H9 (cell line): ENCODE data around the gene DENND1A. TPM values are rescaled to one million over a fixed set of nuclear protein-coding genes. Genes with fewer than 3 reads are reported as not detected.

ENCODE experiments used
- DNase-seq: peaks from one replicate; pipeline ENCODE4 v3.0.0-alpha.2; 2017
- H2AFZ ChIP-seq: one replicate; pipeline ENCODE4 v1.6.1; 2013; ENCODE audit warnings: mild to moderate bottlenecking, low read length, control low read depth, moderate library complexity
- H2AK5ac ChIP-seq: 2 replicates; pipeline ENCODE4 v1.6.1; 2013; ENCODE audit warnings: low read length, control low read depth, mixed read lengths; ENCODE audit not compliant: insufficient read length
- H2BK120ac ChIP-seq: one replicate; pipeline ENCODE4 v1.6.1; 2013; ENCODE audit warnings: low read depth, mild to moderate bottlenecking, low read length, control low read depth, inconsistent platforms; ENCODE audit not compliant: poor library complexity, severe bottlenecking
- H2BK12ac ChIP-seq: 2 replicates; pipeline ENCODE4 v1.6.1; 2013; ENCODE audit warnings: low read length, control low read depth, mixed read lengths, low read depth; ENCODE audit not compliant: insufficient read length
- H2BK15ac ChIP-seq: 2 replicates; pipeline ENCODE4 v1.6.1; 2013; ENCODE audit warnings: low read depth, low read length, control low read depth
- H2BK20ac ChIP-seq: one replicate; pipeline ENCODE4 v1.6.1; 2013; ENCODE audit warnings: low read depth, mild to moderate bottlenecking, low read length, control low read depth, inconsistent platforms; ENCODE audit not compliant: poor library complexity, severe bottlenecking
- H2BK5ac ChIP-seq: 2 replicates; pipeline ENCODE4 v1.6.1; 2013; ENCODE audit warnings: low read length, control low read depth, mixed read lengths; ENCODE audit not compliant: insufficient read length
- H3K14ac ChIP-seq: 2 replicates; pipeline ENCODE4 v1.6.1; 2013; ENCODE audit warnings: low read length, control low read depth; ENCODE audit not compliant: insufficient read depth
- H3K18ac ChIP-seq: 2 replicates; pipeline ENCODE4 v1.6.1; 2013; ENCODE audit warnings: low read depth, mild to moderate bottlenecking, mixed read lengths, low read length, control low read depth; ENCODE audit not compliant: insufficient read length
- H3K23ac ChIP-seq: 2 replicates; pipeline ENCODE4 v1.6.1; 2013; ENCODE audit warnings: low read length, control low read depth, mixed read lengths, low read depth; ENCODE audit not compliant: insufficient read length
- H3K23me2 ChIP-seq: 2 replicates; pipeline ENCODE4 v1.6.1; 2013; ENCODE audit warnings: low read depth, mild to moderate bottlenecking, mixed read lengths, low read length, control low read depth; ENCODE audit not compliant: insufficient read length, poor library complexity, severe bottlenecking
- H3K27ac ChIP-seq: 2 replicates; pipeline ENCODE4 v1.5.1; 2013; ENCODE audit warnings: low read length, control low read depth, mixed read lengths, low read depth; ENCODE audit not compliant: insufficient read length
- H3K27me3 ChIP-seq: 2 replicates; pipeline ENCODE4 v1.6.1; 2013; ENCODE audit warnings: low read length, control low read depth, inconsistent platforms; ENCODE audit not compliant: insufficient read depth
- H3K4ac ChIP-seq: 2 replicates; pipeline ENCODE4 v1.6.1; 2013; ENCODE audit warnings: low read depth, mild to moderate bottlenecking, control low read depth, inconsistent platforms, low read length, moderate library complexity
- H3K4me1 ChIP-seq: 2 replicates; pipeline ENCODE4 v1.6.1; 2013; ENCODE audit warnings: low read length, control low read depth, inconsistent platforms; ENCODE audit not compliant: insufficient read depth
- H3K4me2 ChIP-seq: 2 replicates; pipeline ENCODE4 v1.6.1; 2013; ENCODE audit warnings: low read length, control low read depth, mixed read lengths; ENCODE audit not compliant: insufficient read length, insufficient read depth
- H3K56ac ChIP-seq: 2 replicates; pipeline ENCODE4 v1.6.1; 2013; ENCODE audit warnings: low read depth, mild to moderate bottlenecking, mixed read lengths, low read length, control low read depth; ENCODE audit not compliant: insufficient read length
- H3K79me1 ChIP-seq: 2 replicates; pipeline ENCODE4 v1.6.1; 2013; ENCODE audit warnings: low read depth, mild to moderate bottlenecking, moderate library complexity, low read length, control low read depth, inconsistent platforms; ENCODE audit not compliant: insufficient read depth, poor library complexity, severe bottlenecking
- H3K79me2 ChIP-seq: 2 replicates; pipeline ENCODE4 v1.6.1; 2013; ENCODE audit warnings: low read length, control low read depth, inconsistent platforms; ENCODE audit not compliant: insufficient read depth
- H3K9ac ChIP-seq: 2 replicates; pipeline ENCODE4 v1.6.1; 2013; ENCODE audit warnings: low read length, control low read depth, mixed read lengths; ENCODE audit not compliant: insufficient read length; ENCODE audit errors: extremely low read depth
- H3K9me3 ChIP-seq: one replicate; pipeline ENCODE4 v1.6.1; 2013; ENCODE audit warnings: low read depth, low read length, inconsistent platforms; ENCODE audit not compliant: control insufficient read depth
- H3T11ph ChIP-seq: one replicate; pipeline ENCODE4 v1.6.1; 2013; ENCODE audit warnings: mild to moderate bottlenecking, low read length, control low read depth, inconsistent platforms
- H4K20me1 ChIP-seq: one replicate; pipeline ENCODE4 v1.6.1; 2013; ENCODE audit not compliant: control insufficient read depth, insufficient read length, insufficient read depth
- H4K5ac ChIP-seq: 2 replicates; pipeline ENCODE4 v1.6.1; 2013; ENCODE audit warnings: low read depth, mild to moderate bottlenecking, mixed read lengths, low read length, control low read depth; ENCODE audit not compliant: insufficient read length
- H4K8ac ChIP-seq: replicated peaks from 2 replicates; pipeline ENCODE4 v1.6.1; 2013; ENCODE audit warnings: low read length, control low read depth, mixed read lengths, low read depth; ENCODE audit not compliant: insufficient read length
- H4K91ac ChIP-seq: 2 replicates; pipeline ENCODE4 v1.6.1; 2013; ENCODE audit warnings: low read depth, mild to moderate bottlenecking, moderate library complexity, mixed read lengths, low read length, control low read depth; ENCODE audit not compliant: insufficient read length
- H3K27ac Mint-ChIP-seq, 3 experiments: 2 replicates in 2 of 3; 3 replicates in 1 of 3; pipeline ENCODE4 v1.8.0; 2020 to 2021; ENCODE audit warnings: mixed read lengths in 3 of 3, mild to moderate bottlenecking in 1 of 3, moderate library complexity in 1 of 3
- H3K27me3 Mint-ChIP-seq: 2 replicates; pipeline ENCODE4 v1.8.0; 2021; ENCODE audit warnings: low read depth, mild to moderate bottlenecking, moderate library complexity, mixed read lengths
- H3K36me3 Mint-ChIP-seq, 3 experiments: 2 replicates in 2 of 3; 3 replicates in 1 of 3; pipeline ENCODE4 v1.8.0; 2020 to 2021; ENCODE audit warnings: low read depth in 3 of 3, mixed read lengths in 3 of 3; ENCODE audit not compliant: insufficient read depth in 1 of 3
- H3K4me1 Mint-ChIP-seq, 2 experiments: 2 replicates each; pipeline ENCODE4 v1.8.0; 2020; ENCODE audit warnings: mixed read lengths in 2 of 2
- H3K4me3 Mint-ChIP-seq, 2 experiments: 2 replicates in 1 of 2; 3 replicates in 1 of 2; pipeline ENCODE4 v1.8.0; 2020 to 2021; ENCODE audit warnings: mild to moderate bottlenecking in 2 of 2, mixed read lengths in 2 of 2, moderate library complexity in 1 of 2
- H3K9me3 Mint-ChIP-seq, 2 experiments: 2 replicates in 1 of 2; 3 replicates in 1 of 2; pipeline ENCODE4 v1.8.0; 2020; ENCODE audit warnings: mild to moderate bottlenecking in 2 of 2, mixed read lengths in 2 of 2, moderate library complexity in 1 of 2
- CTCF ChIP-seq: fragments of 200-600 bp; sonication (generic); conservative IDR thresholded peaks from 3 replicates; pipeline ENCODE4 v1.8.0; 2021; ENCODE audit warnings: antibody characterized with exemption, mild to moderate bottlenecking
- WGBS: extraction: QIAGEN DNeasy Blood & Tissue Kit; methylation state at CpG from one replicate; pipeline ENCODE4 v1.1.7; 2013; ENCODE audit warnings: missing lambda C conversion rate, low lambda C conversion rate, mixed read lengths; ENCODE audit not compliant: insufficient read length; ENCODE audit errors: extremely low coverage; 5-methylcytosine and 5-hydroxymethylcytosine counted together
- total RNA-seq: library from RNA; stranded (reverse); gene quantifications from 2 replicates; pipeline ENCODE4 v1.2.1, GENCODE V29; 2021

The DENND1A gene
- total RNA-seq, 1 experiment from 2014 or later, result 20.4 TPM

DNA sequence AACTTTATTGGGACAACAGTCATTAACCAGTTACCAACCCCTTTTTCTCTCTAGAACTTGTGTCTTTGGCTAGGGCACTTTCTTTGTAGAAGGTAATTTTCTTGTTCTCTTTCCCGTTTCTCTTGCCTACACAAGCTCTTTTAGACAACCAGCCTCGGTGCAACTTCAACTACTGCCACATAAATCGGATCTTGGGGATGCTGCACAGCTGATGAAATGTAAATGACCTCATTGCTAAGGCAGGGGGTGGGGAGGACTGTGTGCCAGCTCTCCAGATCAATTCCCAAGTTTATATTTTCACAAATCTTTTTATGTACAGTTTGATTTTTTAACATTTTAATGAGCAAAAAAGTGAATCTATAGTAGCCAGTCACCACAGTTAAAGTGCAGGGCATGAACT is 157.6 kb downstream of the DENND1A start:
- Histone ChIP-seq H3K4ac (no peak overlapping the region), H3K23me2 (no peaks in the 10 kb centered on the region), H2BK120ac (no peak overlapping the region), H2BK20ac (no peak overlapping the region), H3K79me2 (no peaks in the 10 kb centered on the region), H3K27me3 (no peaks in the 10 kb centered on the region), H2BK15ac (no peak overlapping the region), H3K4me1 (no peaks in the 10 kb centered on the region; the same call in 1 of the 2 replicates), H3K56ac (no peak overlapping the region), H4K20me1 (no peaks in the 10 kb centered on the region), H3K79me1 (no peaks in the 10 kb centered on the region), H4K5ac (no peak overlapping the region), H2AK5ac (no peak overlapping the region), H3T11ph (no peak overlapping the region), H3K4me2 (no peak overlapping the region), H4K8ac (no peak overlapping the region), H4K91ac (no peak overlapping the region), H3K23ac (no peak overlapping the region), H2BK5ac (no peak overlapping the region), H3K9me3 (no peaks in the 10 kb centered on the region), H3K9ac (no peak overlapping the region), H2BK12ac (no peak overlapping the region), H2AFZ (no peak overlapping the region), H3K14ac (no peak overlapping the region), H3K27ac (no peak overlapping the region), H3K18ac (no peak overlapping the region)
- TF ChIP-seq CTCF, result no peak
- Mint-ChIP-seq H3K27ac (no peak overlapping the region; a peak in 1 of 7 replicates), H3K27me3 (no peaks in the 10 kb centered on the region), H3K9me3 (no peaks in the 10 kb centered on the region), H3K4me1 (peaks cover 23 to 35% of the 10 kb centered on the region in 2 experiments), H3K36me3 (no peaks in the 10 kb centered on the region), H3K4me3 (no peak overlapping the region)
- no CpG with 5 or more reads among the region's 3 CpGs for WGBS
- no peak for DNase-seq
